SH-SY5Y (cell line): ENCODE data around the gene LRCH3.

Source experiments
- GATA2 ChIP-seq: IDR thresholded peaks from 2 replicates; pipeline ENCODE4 v1.6.1; 2011; ENCODE audit warnings: mild to moderate bottlenecking, low read depth, low read length
- GATA3 ChIP-seq: IDR thresholded peaks from 2 replicates; pipeline ENCODE4 v1.6.1; 2011; ENCODE audit warnings: low read depth, mild to moderate bottlenecking, low read length, moderate library complexity

DNA sequence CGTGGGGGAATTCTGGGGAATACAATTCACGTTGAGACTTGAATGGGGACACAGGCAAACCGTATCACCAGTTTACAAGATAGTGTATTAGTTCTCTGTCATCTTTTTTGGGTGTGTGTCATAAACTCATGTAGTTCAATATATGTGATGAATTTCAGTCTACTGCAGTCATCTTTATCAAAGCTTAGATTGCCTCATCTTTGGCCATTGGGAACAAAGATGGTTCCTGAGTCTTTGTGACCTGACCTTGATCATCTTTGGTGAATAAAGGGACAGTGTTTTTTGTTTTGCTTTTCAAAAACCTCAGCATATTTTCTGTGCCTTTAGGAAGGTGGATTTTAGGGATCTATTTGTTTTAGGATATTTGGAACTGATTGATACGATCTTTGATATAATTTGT, 23.3 kb downstream of the LRCH3 start:
- TF ChIP-seq GATA3, result no peak
- no peak for TF ChIP-seq GATA2
